ENCODE results near the gene H2BK1. TPM values are rescaled to one million over a fixed set of nuclear protein-coding genes. Genes with fewer than 3 reads are reported as not detected.

The H2BK1 gene
- total RNA-seq, 1 experiment from 2014 or later = 0.69 TPM

DNA sequence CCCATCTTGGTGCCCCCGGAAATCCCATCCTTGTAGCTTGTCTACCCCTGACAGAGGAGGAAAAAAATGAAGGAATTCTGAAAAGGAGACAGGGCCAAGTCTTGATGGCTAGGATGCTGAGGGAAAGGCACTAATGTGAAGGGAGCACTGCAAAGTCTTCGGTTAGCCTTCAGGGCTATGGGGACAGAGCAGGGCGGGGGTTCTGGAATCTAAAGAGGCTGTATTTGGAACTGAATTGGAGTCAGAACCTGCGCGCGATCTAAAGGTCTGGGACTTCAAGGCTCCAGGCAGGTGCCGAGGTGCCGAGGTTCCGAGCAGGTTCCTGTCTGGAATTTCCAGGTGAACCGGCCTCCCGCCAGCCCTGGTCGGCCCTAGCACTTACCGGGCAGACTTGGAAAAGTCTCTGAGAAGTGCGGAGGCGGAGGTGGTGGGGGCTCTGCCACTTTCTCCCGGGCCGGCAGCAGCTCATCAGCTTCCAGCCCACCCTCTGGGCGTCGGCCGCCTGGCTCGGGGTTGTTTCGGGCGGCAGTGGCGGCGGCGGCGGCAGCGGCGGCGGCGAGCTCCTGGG lies 43.6 kb downstream of the H2BK1 start:
- Histone ChIP-seq H4K20me1 (ENCODE audit: insufficient read depth) (no peaks in the 10 kb centered on the region), H3K36me3 (ENCODE audit: control insufficient read depth in 1 of 2, insufficient read depth in 2 of 2, low read length in 2 of 2) (no peaks in the 10 kb centered on the region), H3K27ac (ENCODE audit: low read depth, low read length) (no peak overlapping the region), H3K9me2 (ENCODE audit: insufficient read depth) (no peaks in the 10 kb centered on the region), H3K9ac (ENCODE audit: low read length) (no peak overlapping the region), H3K4me2 (ENCODE audit: low read length) (peak overlapping the region; percentile 94), H3K4me1 (ENCODE audit: control insufficient read depth in 1 of 2, insufficient read depth in 2 of 2, low read length in 2 of 2) (peaks cover 0 to 12% of the 10 kb centered on the region in 2 experiments; a peak in 2 of 4 replicates), H2AFZ (ENCODE audit: low read depth, low read length, poor library complexity, severe bottlenecking) (no peak overlapping the region), H3K9me3 (ENCODE audit: control insufficient read depth in 1 of 2, insufficient read depth in 1 of 2, low read depth in 1 of 2, low read length in 2 of 2) (no peaks in the 10 kb centered on the region), H3K79me2 (ENCODE audit: insufficient read depth, low read length) (no peaks in the 10 kb centered on the region), H3K4me3 (replicated peaks in 1 of 2; ENCODE audit: low read depth in 1 of 2, low read length in 2 of 2) (peak overlapping the region; percentile 49 to 68), H3K27me3 (ENCODE audit: insufficient read depth, low read length) (no peaks in the 10 kb centered on the region)
- intact Hi-C loops (cut with micrococcal nuclease) = no loop called here
- ChIA-PET RAD21 (ENCODE audit: low non-redundant PET in 1 of 2, low total read pairs in 2 of 2, uncharacterized antibody in 2 of 2, unreplicated experiment in 2 of 2) (interaction anchor here (0.6 to 0.7 kb wide), 2 partner anchors 82 to 285 kb away, joined by 3 to 10 read pairs; no protein-coding TSS in a partner anchor), CTCF (interaction anchor here (1.4 kb wide), 1 partner anchor 56 kb away, joined by 5 read pairs; no protein-coding TSS in a partner anchor), POLR2A (interaction anchor here (1.3 kb wide), 1 partner anchor 51 kb away, joined by 3 read pairs; no protein-coding TSS in a partner anchor)
- no peak for ATAC-seq
- no peak for DNase-seq (ENCODE audit: low read depth, low spot score)
- TF ChIP-seq CBX3 (IDR thresholded peaks at IDR 0.05; ENCODE audit: low read depth) (no peak), ZFX (IDR thresholded peaks at IDR 0.05) (no peak), POLR2AphosphoS5 (IDR thresholded peaks at IDR 0.05; ENCODE audit: low read depth, low read length) (no peak)
- BruUV-seq (replicated peaks) = no TSS peak

DNA sequence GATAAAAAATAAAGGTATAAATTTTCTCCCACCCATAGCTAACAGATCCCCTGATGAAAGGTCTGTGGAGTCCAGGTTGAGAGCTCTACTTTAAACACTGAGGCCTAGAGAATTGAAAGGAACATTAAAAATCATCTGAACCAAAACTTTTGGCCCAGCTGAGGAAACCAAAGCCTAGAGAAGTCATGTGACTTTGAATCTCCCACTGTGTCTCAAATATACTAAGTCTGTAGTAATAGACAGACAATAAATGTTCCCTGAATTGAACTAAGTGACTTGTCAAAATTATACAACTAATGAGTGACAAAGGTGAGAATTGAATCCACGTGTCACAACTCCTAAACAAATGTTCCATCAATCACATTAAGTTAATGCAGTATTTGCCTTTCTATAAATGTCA lies 48.5 kb downstream of the H2BK1 start:
- H3K9me3 ChIP-seq (ENCODE audit: control insufficient read depth in 1 of 2, insufficient read depth in 1 of 2, low read depth in 1 of 2, low read length in 2 of 2) = no peaks in the 10 kb centered on the region
- peaks cover 3 to 11% of the 10 kb centered on the region in 2 experiments; a peak in 3 of 4 replicates for H3K4me1 ChIP-seq (ENCODE audit: control insufficient read depth in 1 of 2, insufficient read depth in 2 of 2, low read length in 2 of 2)
- no peaks in the 10 kb centered on the region for H3K79me2 ChIP-seq (ENCODE audit: insufficient read depth, low read length)
- POLR2A ChIA-PET = no interaction called here
- H3K27me3 ChIP-seq (ENCODE audit: insufficient read depth, low read length) = no peaks in the 10 kb centered on the region
- TF ChIP-seq TCF7L2 (IDR thresholded peaks at IDR 0.05; ENCODE audit: borderline replicate concordance, extremely low read depth, insufficient read depth, insufficient read length) = no peak
- TF ChIP-seq, protein P1, sequence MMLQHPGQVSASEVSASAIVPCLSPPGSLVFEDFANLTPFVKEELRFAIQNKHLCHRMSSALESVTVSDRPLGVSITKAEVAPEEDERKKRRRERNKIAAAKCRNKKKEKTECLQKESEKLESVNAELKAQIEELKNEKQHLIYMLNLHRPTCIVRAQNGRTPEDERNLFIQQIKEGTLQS (IDR thresholded peaks at IDR 0.05) = no peak
- no peak for TF ChIP-seq CBX3 (IDR thresholded peaks at IDR 0.05; ENCODE audit: low read depth)
- no peak for TF ChIP-seq SIN3A (IDR thresholded peaks at IDR 0.05; ENCODE audit: low read depth)
- no peak for TF ChIP-seq EZH2phosphoT487 (IDR thresholded peaks at IDR 0.05; ENCODE audit: borderline replicate concordance)
- TF ChIP-seq RAD21 (IDR thresholded peaks at IDR 0.05; ENCODE audit: low read depth) = no peak
- DNase-seq (ENCODE audit: low read depth, low spot score) = no peak
- no peak overlapping the region for H3K27ac ChIP-seq (ENCODE audit: low read depth, low read length)
- H3K9me2 ChIP-seq (ENCODE audit: insufficient read depth) = no peaks in the 10 kb centered on the region
- CTCF ChIA-PET = no interaction called here
- no TSS peak for BruUV-seq (replicated peaks)
- no peak overlapping the region for H2AFZ ChIP-seq (ENCODE audit: low read depth, low read length, poor library complexity, severe bottlenecking)
- RAD21 ChIA-PET (ENCODE audit: low non-redundant PET in 1 of 2, low total read pairs in 2 of 2, uncharacterized antibody in 2 of 2, unreplicated experiment in 2 of 2) = no interaction called here
- H3K36me3 ChIP-seq (ENCODE audit: control insufficient read depth in 1 of 2, insufficient read depth in 2 of 2, low read length in 2 of 2) = no peaks in the 10 kb centered on the region
- no peak for ATAC-seq
- H3K9ac ChIP-seq (ENCODE audit: low read length) = no peak overlapping the region
- H3K4me2 ChIP-seq (ENCODE audit: low read length) = no peak overlapping the region
- intact Hi-C loops (cut with micrococcal nuclease) = no loop called here
- H3K4me3 ChIP-seq (replicated peaks in 1 of 2; ENCODE audit: low read depth in 1 of 2, low read length in 2 of 2) = no peak overlapping the region
- no peaks in the 10 kb centered on the region for H4K20me1 ChIP-seq (ENCODE audit: insufficient read depth)

MicroRNAs within 50 kb of the gene (microRNA counts, 767-probe panel; counts per million panel counts)
- microRNA hsa-miR-671-3p (not detected), microRNA hsa-miR-671-5p (not detected)

Other genes starting within 250 kb of the H2BK1 start
- 9.7 TPM for gene KCNH2, start 232.2 kb downstream of the H2BK1 start, total RNA-seq (2021; ENCODE audit: unreplicated experiment)
- 35.8 TPM for gene NOS3, start 219.5 kb downstream of the H2BK1 start, total RNA-seq (2021; ENCODE audit: unreplicated experiment)
- gene ATG9B, start 186.0 kb downstream of the H2BK1 start, total RNA-seq (2021; ENCODE audit: unreplicated experiment) = 2.1 TPM
- gene ABCB8, start 182.0 kb downstream of the H2BK1 start, total RNA-seq (2021; ENCODE audit: unreplicated experiment) = 55.2 TPM
- 4.4 TPM for gene ASIC3, start 162.0 kb downstream of the H2BK1 start, total RNA-seq (2021; ENCODE audit: unreplicated experiment)
- gene CDK5, start 152.6 kb downstream of the H2BK1 start, total RNA-seq (2021; ENCODE audit: unreplicated experiment) = 19.8 TPM
- 240 TPM for gene SLC4A2, start 150.9 kb downstream of the H2BK1 start, total RNA-seq (2021; ENCODE audit: unreplicated experiment)
- gene FASTK, start 129.7 kb downstream of the H2BK1 start, total RNA-seq (2021; ENCODE audit: unreplicated experiment) = 86.4 TPM
- gene TMUB1, start 127.0 kb downstream of the H2BK1 start, total RNA-seq (2021; ENCODE audit: unreplicated experiment) = 75.8 TPM
- 126 TPM for gene AGAP3, start 124.0 kb downstream of the H2BK1 start, total RNA-seq (2021; ENCODE audit: unreplicated experiment)
- gene GBX1, start 42.8 kb downstream of the H2BK1 start, total RNA-seq (2021; ENCODE audit: unreplicated experiment) = 0.86 TPM
- gene ASB10, start 23.2 kb downstream of the H2BK1 start, total RNA-seq (2021; ENCODE audit: unreplicated experiment) = not detected
- 63.7 TPM for gene ABCF2, start 16.7 kb upstream of the H2BK1 start, total RNA-seq (2021; ENCODE audit: unreplicated experiment)
- 19.5 TPM for gene CHPF2, start 22.0 kb upstream of the H2BK1 start, total RNA-seq (2021; ENCODE audit: unreplicated experiment)
- 30.3 TPM for gene SMARCD3, start 38.2 kb upstream of the H2BK1 start, total RNA-seq (2021; ENCODE audit: unreplicated experiment)
- gene NUB1, start 131.3 kb upstream of the H2BK1 start, total RNA-seq (2021; ENCODE audit: unreplicated experiment) = 44.0 TPM
- not detected for gene WDR86, start 199.6 kb upstream of the H2BK1 start, total RNA-seq (2021; ENCODE audit: unreplicated experiment)
- gene CRYGN, start 229.7 kb upstream of the H2BK1 start, total RNA-seq (2021; ENCODE audit: unreplicated experiment) = not detected

Measured in HCT116 (cell line).